Fibroblast of lung (primary cell): ENCODE results near the gene ABLIM3. TPM values are rescaled to one million over a fixed set of nuclear protein-coding genes. Genes with fewer than 3 reads are reported as not detected.

Experiments
- DNase-seq, 2 donors: peaks; one replicate each; pipeline versions ENCODE4 v3.0.0 to v3.0.0-alpha.2; 2010; ENCODE audit warnings: low read depth in 2 of 2
- H2AFZ ChIP-seq: 2 replicates; pipeline ENCODE4 v1.5.1; 2012; ENCODE audit warnings: low read length, control low read depth, inconsistent platforms
- H3K27ac ChIP-seq: 2 replicates; pipeline ENCODE4 v1.5.1; 2011; ENCODE audit warnings: low read length, control low read depth; ENCODE audit not compliant: insufficient read depth
- H3K27me3 ChIP-seq: 2 replicates; pipeline ENCODE4 v1.5.1; 2011; ENCODE audit warnings: mild to moderate bottlenecking, low read length; ENCODE audit not compliant: control insufficient read depth, insufficient read depth
- H3K36me3 ChIP-seq: 2 replicates; pipeline ENCODE4 v1.5.1; 2011; ENCODE audit warnings: low read length; ENCODE audit not compliant: control insufficient read depth, insufficient read depth
- H3K4me1 ChIP-seq: 2 replicates; pipeline ENCODE4 v1.5.1; 2011; ENCODE audit warnings: low read length; ENCODE audit not compliant: control insufficient read depth, insufficient read depth; ENCODE audit errors: extremely low read depth
- H3K4me2 ChIP-seq: 2 replicates; pipeline ENCODE4 v1.5.1; 2011; ENCODE audit warnings: low read length, control low read depth; ENCODE audit not compliant: insufficient read depth; ENCODE audit errors: extremely low read depth
- H3K4me3 ChIP-seq, 4 experiments: fragments of 200-600 bp in 1 of 4; sonication (generic) in 1 of 4; replicated peaks in 1 of 4; 2 replicates each; pipeline ENCODE4 v1.5.1; 2011 to 2016; ENCODE audit warnings: low read length in 4 of 4, low read depth in 3 of 4, mild to moderate bottlenecking in 3 of 4, control low read depth in 2 of 4, inconsistent platforms in 1 of 4, mixed read lengths in 1 of 4; ENCODE audit not compliant: insufficient read depth in 1 of 4; ENCODE audit errors: control extremely low read depth in 1 of 4
- H3K79me2 ChIP-seq: 2 replicates; pipeline ENCODE4 v1.5.1; 2012; ENCODE audit warnings: mild to moderate bottlenecking, low read length, inconsistent platforms; ENCODE audit not compliant: control insufficient read depth, insufficient read depth
- H3K9ac ChIP-seq: 2 replicates; pipeline ENCODE4 v1.5.1; 2011; ENCODE audit warnings: mild to moderate bottlenecking, low read length, control low read depth; ENCODE audit not compliant: insufficient read depth
- H3K9me3 ChIP-seq: 2 replicates; pipeline ENCODE4 v1.5.1; 2012; ENCODE audit warnings: low read depth, low read length; ENCODE audit not compliant: control insufficient read depth, insufficient read depth
- H4K20me1 ChIP-seq: 2 replicates; pipeline ENCODE4 v1.5.1; 2011; ENCODE audit warnings: low read length; ENCODE audit not compliant: control insufficient read depth, insufficient read depth; ENCODE audit errors: extremely low read depth
- EZH2 ChIP-seq: IDR thresholded peaks from 2 replicates; pipeline ENCODE4 v1.5.1; 2012; ENCODE audit warnings: low read length, control low read depth, mild to moderate bottlenecking; ENCODE audit errors: missing control alignments
- polyA plus RNA-seq, 2 donors: library from polyadenylated mRNA; depleted of rRNA in 1 of 2; stranded (reverse) in 1 of 2; unstranded in 1 of 2; fragments of >200 nt; gene quantifications; 2 replicates each; pipeline ENCODE4 v1.2.1, GENCODE V29; 2011 to 2012; ENCODE audit warnings: missing spikeins in 1 of 2
- total RNA-seq: library from RNA; depleted of rRNA; stranded (reverse); fragments of >200 nt; gene quantifications from 2 replicates; pipeline ENCODE4 v1.2.1, GENCODE V29; 2014
- TF ChIP-seq, protein P1 (sequence below), 2 donors: IDR thresholded peaks in 1 of 2; conservative IDR thresholded peaks in 1 of 2; 1 replicate in 1 of 2; 2 replicates in 1 of 2; pipeline ENCODE4 v1.5.1; 2011 to 2012; ENCODE audit warnings: low read length in 2 of 2, control low read depth in 1 of 2, inconsistent platforms in 1 of 2, low read depth in 1 of 2, mild to moderate bottlenecking in 1 of 2

ABLIM3 gene
- total and polyA plus RNA-seq, 2 donors (not counting 1 experiment from before 2014, with no cell fraction given): 48.1 to 49.9 TPM

DNA sequence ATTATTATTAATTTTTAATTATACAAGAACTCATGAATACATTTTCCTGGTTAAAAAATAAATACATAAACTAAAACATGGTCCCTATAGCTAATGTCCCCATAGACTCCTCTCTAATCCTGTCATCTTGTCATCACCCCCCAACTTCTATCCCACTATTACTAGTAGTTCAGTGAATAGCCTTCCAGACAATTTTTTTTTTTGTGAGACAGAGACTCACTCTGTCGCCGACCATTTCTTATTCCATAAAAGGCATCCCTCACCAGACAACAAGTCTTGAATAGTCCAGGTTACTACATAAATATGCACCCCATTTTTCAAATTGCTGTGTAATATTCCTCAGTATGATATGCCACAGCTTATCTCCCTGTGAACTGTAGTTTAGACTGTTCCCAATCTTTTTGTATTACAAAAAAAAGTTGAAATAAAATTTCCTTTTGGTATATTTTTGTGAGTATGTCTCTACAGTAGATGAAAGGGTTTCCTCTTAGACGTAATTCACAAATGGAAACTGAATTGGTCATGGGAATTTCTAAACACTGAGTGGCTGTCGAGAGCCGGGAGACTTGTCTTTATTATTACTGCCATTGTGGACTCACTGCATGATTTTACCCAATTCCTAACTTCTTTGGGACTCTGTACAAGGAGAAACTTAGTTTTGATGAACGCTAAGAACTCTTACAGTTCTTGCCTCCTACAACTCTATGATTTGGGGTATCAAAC lies 6.4 kb upstream of the ABLIM3 start:
- H3K27me3 ChIP-seq: no peaks in the 10 kb centered on the region
- peak overlapping the region; percentile 58 for H3K27ac ChIP-seq
- no peaks in the 10 kb centered on the region for H3K9me3 ChIP-seq
- H3K79me2 ChIP-seq: no peaks in the 10 kb centered on the region
- no peak overlapping the region for H3K4me3 ChIP-seq
- no peaks in the 10 kb centered on the region for H4K20me1 ChIP-seq
- TF ChIP-seq, protein P1, sequence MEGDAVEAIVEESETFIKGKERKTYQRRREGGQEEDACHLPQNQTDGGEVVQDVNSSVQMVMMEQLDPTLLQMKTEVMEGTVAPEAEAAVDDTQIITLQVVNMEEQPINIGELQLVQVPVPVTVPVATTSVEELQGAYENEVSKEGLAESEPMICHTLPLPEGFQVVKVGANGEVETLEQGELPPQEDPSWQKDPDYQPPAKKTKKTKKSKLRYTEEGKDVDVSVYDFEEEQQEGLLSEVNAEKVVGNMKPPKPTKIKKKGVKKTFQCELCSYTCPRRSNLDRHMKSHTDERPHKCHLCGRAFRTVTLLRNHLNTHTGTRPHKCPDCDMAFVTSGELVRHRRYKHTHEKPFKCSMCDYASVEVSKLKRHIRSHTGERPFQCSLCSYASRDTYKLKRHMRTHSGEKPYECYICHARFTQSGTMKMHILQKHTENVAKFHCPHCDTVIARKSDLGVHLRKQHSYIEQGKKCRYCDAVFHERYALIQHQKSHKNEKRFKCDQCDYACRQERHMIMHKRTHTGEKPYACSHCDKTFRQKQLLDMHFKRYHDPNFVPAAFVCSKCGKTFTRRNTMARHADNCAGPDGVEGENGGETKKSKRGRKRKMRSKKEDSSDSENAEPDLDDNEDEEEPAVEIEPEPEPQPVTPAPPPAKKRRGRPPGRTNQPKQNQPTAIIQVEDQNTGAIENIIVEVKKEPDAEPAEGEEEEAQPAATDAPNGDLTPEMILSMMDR (conservative IDR thresholded peaks at IDR 0.05 in 1 of 2, IDR thresholded peaks at IDR 0.05 in 1 of 2; ENCODE audit: low read depth in 1 of 2, low read length in 2 of 2): no peak
- no peak for TF ChIP-seq EZH2
- peaks cover 15% of the 10 kb centered on the region for H3K4me1 ChIP-seq
- no peak for DNase-seq
- peak overlapping the region; percentile 41 for H3K4me2 ChIP-seq
- no peak overlapping the region for H2AFZ ChIP-seq
- no peaks in the 10 kb centered on the region for H3K36me3 ChIP-seq
- no peak overlapping the region for H3K9ac ChIP-seq

DNA sequence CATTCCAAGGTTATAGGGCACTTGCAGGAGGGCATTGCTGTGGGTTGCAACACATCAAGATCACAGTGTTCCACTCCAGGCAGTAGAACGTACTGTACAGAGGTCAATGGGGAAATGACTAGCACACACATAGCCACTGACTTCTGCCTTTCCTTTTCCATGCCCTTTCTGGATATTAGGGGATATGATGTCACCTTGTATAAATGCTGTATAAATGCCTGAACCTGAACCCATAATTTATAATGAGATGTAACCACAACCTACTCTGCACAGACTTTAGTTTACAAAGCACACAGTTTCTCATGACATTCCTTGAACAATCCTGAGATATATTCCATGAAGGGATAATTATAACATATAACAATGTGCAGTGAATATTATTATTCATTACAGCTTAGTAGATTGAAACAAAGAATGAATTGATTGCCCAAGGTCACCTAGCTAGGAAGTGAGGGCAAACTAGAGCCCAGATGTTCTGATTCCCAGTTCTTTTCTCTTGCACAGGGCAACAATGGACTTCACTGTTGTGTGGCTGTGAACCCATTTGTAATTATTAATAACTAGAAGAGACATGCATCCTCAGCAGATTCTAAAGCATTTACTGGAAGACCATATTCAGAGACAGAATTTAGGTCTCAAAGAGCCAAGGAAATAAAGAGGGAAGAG lies 5.6 kb upstream of the ABLIM3 start:
- Histone ChIP-seq H3K27me3 (no peaks in the 10 kb centered on the region), H3K4me2 (peak overlapping the region; percentile 36), H3K9ac (no peak overlapping the region), H3K79me2 (no peaks in the 10 kb centered on the region), H3K4me3 (no peak overlapping the region), H3K9me3 (no peaks in the 10 kb centered on the region), H4K20me1 (no peaks in the 10 kb centered on the region), H3K27ac (peak overlapping the region; percentile 58), H3K4me1 (peaks cover 15% of the 10 kb centered on the region), H2AFZ (no peak overlapping the region), H3K36me3 (no peaks in the 10 kb centered on the region)
- TF ChIP-seq EZH2: no peak
- TF ChIP-seq, protein P1 (conservative IDR thresholded peaks at IDR 0.05 in 1 of 2, IDR thresholded peaks at IDR 0.05 in 1 of 2; ENCODE audit: low read depth in 1 of 2, low read length in 2 of 2): no peak
- DNase-seq: peak; percentile 86 to 97

DNA sequence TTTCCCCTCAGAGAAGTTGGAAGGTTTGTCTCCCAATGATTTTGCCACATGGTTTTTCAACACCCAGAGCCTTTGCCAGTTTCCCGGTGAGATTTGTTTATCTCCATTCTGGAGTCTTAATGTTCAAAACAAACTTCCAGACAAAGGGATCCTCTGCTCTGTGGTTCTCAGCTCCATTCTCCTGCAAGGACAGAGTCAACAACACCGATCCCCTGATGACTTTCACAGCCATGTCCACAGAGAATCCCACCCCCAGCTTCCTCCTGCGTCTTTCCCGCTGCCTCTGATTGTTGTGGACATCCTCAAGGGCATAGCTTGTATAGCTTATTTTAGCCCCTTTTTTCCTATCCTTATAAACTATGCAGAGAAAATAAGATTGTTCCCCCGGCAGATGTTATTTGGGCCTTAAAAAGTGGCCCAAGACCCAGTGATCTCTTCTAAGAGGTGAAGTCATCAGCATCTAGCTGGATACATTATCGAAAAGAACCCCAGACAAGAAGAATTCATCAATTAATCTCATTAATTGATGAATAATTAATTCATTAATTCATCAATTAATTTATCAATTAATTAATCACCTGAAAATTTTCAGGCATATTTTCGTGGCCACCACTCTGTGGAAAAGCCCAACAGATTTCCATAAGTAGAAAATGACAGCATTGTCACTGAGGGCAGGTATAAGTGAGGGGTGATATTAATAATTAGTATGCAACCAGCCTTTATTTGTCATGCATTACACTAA lies 2.9 kb upstream of the ABLIM3 start:
- Histone ChIP-seq H2AFZ (no peak overlapping the region), H3K9me3 (no peaks in the 10 kb centered on the region), H3K4me3 (no peak overlapping the region), H3K27me3 (no peaks in the 10 kb centered on the region), H3K79me2 (peaks cover 14% of the 10 kb centered on the region), H3K4me2 (no peak overlapping the region), H3K36me3 (no peaks in the 10 kb centered on the region), H3K27ac (no peak overlapping the region), H3K4me1 (peaks cover 15% of the 10 kb centered on the region), H4K20me1 (no peaks in the 10 kb centered on the region), H3K9ac (no peak overlapping the region)
- TF ChIP-seq, protein P1 (conservative IDR thresholded peaks at IDR 0.05 in 1 of 2, IDR thresholded peaks at IDR 0.05 in 1 of 2; ENCODE audit: low read depth in 1 of 2, low read length in 2 of 2): no peak
- TF ChIP-seq EZH2: no peak
- no peak for DNase-seq
